ENCODE results near the gene CLIP2.

Gene CLIP2

DNA sequence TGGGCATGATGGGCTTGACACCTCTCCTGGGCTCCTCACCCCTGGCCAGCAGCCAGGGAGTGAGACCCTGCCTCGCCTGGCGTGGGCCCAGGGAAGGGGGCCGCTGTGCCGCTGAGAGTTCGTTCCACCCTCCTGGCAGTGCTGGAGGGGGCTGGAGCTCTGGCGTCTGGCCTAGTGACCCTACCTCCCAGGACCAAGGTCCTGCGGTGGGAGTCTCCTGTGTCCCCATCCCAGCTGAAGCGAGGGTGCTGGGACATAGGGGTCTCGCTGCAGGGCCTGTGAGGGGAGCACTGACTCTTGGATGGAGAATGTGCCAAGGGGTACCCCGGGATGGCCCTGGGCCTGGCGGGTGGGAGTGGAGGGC is 165.7 kb downstream of the CLIP2 start:
- TF ChIP-seq, protein P1, sequence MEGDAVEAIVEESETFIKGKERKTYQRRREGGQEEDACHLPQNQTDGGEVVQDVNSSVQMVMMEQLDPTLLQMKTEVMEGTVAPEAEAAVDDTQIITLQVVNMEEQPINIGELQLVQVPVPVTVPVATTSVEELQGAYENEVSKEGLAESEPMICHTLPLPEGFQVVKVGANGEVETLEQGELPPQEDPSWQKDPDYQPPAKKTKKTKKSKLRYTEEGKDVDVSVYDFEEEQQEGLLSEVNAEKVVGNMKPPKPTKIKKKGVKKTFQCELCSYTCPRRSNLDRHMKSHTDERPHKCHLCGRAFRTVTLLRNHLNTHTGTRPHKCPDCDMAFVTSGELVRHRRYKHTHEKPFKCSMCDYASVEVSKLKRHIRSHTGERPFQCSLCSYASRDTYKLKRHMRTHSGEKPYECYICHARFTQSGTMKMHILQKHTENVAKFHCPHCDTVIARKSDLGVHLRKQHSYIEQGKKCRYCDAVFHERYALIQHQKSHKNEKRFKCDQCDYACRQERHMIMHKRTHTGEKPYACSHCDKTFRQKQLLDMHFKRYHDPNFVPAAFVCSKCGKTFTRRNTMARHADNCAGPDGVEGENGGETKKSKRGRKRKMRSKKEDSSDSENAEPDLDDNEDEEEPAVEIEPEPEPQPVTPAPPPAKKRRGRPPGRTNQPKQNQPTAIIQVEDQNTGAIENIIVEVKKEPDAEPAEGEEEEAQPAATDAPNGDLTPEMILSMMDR (IDR thresholded peaks at IDR 0.05; ENCODE audit: extremely low read depth, missing control alignments), result no peak
- DNase-seq (ENCODE audit: low spot score), result no peak

DNA sequence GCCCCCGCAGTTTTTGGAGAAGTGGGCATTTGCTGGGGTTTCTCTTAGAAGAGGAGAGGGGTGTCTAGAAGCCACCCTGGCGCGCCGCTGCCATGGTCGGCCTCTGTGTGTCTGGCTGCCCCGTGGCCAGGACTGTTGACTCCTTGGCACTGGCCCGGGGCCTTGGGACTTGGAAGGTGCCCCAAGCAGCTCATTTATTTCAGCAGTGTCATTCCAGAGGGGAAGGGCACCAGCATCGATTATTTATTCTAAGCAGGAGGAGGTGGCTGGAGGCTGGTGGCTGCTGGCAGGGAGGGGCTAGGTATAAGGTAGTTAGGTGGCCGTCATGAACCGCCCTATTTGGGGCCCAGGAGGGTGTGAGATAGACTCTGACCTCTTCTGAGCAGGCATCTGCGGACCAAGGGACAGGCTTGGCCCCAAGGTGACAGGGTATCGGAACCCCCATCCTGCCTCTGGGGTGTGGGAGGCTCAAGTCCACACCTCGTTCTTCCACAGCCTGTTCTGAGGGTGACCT is 166.1 kb downstream of the CLIP2 start:
- TF ChIP-seq, protein P1 (IDR thresholded peaks at IDR 0.05; ENCODE audit: extremely low read depth, missing control alignments), result no peak
- DNase-seq (ENCODE audit: low spot score), result no peak

All from GM20000 (cell line).